HG03097 (cell line): ENCODE measurements around the gene BLTP2.
"Not testable (repeated sequence)": the region's sequence is repeated elsewhere in the genome, so short reads cannot be mapped to it uniquely, and the experiment has no call there.

Experiments
- ATAC-seq: cut with Tn5 transposase; IDR thresholded peaks from one replicate; pipeline ENCODE4 v1.9.1; 2021; ENCODE audit not compliant: unreplicated experiment, low FRiP score

The BLTP2 gene

DNA sequence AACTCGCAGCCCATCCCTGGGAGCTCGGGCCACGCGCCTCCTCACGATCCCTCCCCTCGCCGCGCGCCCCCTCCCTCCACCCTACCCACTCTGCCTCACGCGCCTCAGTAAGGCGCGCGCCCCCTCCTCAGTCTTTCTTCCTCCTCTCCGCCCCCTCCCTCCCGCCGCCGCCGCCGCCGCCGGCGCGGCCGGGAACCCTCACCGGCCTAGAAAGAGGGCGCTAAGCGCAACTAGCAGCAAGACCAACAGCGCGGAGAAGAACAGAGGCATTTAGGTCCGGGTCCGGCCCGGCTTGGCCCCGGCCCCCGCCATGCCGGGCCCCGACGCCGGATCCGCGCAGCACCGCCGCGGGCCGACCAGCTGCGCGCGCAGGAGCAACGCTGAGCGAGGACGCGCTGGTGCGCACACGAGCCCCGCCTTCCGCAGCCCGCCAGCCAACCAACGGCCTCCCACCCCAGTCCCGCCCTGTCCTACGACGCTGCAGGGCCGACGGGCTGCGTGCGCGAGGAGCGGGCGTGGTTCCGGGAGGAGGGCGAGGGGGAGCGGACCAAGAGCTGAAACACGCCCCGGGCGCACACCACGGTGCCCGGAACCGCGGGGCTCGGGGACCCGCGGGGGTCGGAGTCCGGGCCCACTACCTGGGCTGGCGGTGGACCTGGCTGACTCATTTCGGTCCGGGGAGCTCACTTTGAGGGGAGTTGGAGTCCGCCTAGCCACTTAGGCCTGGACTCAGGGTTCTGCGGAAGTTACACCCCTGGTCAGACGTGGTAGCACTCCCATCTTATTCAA is at the start of gene BLTP2:
TSS of gene BLTP2 (minus strand) at position 372 of the 789 bp plus-strand sequence. CDS start at position 270, 102 bp downstream.
- peak; percentile 81 for ATAC-seq

DNA sequence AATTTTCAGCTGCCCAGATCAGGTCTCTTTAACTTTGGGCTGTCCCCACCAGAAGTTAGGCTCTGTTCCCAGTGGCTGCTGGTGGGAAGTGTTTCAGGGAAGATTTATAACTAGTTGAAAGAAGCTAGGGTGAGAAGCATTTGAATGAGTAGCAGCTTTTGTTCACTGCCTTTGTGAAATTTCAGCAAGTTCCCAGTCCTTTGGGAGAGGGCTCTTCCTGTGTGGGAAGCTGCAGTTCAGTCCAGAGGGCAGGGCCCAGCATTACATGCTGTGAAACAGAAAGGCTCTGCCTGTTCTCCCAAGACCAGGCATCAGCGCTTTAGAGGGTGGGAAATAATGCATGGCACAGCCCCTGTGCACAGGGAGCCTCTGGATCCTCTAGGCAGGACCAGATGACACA is 48.9 kb upstream of the BLTP2 start:
- ATAC-seq = no peak

DNA sequence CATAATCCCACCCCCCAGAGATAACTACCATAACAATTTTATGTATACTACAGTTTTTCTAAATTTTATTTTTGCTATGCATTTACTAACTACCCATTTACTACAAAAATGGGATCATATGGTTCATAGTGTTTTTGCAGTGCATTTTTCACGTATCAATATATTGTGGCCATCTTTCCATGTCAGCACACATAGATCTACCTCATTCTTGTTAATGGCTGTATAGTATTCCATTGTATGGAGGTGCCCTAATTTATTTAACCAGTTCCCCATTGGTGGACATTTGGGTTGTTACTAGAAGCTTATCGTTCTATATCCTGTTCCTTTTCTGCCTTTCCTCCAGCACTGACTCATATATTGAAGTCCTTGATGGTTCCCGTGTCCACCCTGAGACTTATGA is 44.1 kb upstream of the BLTP2 start:
- no peak for ATAC-seq

DNA sequence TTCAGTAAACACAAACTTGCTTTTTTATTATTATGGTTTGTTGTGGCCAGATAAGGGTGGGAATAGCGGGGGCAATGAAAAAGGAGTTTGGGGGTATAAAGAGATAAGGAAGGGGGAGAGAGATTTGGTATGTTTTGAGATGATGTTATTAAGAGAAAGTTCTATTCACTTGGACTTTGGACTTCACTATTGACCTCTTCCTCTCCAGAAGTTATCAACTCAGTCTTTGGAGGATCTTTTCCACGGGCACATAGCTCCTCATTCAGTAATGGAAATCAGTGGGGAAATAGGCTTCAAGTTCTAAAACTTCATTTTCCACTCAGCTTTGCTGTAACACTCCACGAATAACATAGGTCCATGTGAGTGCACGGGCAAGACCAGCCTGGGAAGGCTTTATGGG is 43.5 kb upstream of the BLTP2 start:
- ATAC-seq = no peak

DNA sequence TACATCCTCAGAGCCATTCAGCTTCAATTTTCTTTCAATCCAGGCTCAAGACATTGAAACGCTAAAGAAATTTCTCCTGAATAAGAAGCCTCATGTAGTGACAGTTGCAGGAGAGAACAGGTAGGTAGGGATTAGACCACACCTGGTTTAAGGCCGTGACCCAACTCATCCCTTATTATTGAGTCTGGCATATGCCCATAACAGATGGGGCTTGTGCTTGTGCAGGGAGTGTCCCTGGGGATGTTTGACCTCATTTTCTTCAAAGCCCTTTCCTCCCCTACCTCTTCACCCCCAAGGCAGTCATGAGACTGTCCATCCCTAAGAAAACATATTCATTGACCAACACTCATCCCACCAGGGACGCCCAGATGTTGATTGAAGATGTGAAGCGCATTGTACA is 41.3 kb upstream of the BLTP2 start:
- no peak for ATAC-seq

DNA sequence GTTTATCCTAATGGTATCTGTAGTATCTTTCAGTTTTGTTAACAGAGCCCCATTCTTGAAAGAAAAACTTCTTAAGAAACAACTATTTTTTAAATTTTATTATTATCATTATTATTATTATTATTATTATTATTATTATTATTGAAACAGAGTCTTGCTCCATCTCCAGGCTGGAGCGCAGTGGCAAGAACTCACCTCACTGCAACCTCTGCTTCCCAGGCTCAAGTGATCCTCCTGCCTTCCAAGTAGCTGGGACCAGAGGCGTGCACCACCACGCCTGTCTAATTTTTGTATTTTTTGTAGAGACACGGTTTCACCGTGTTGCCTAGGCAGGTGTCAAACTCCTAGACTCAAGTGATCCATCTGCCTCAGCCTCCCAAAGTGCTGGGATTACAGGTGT is 40.4 kb upstream of the BLTP2 start:
- no peak for ATAC-seq

DNA sequence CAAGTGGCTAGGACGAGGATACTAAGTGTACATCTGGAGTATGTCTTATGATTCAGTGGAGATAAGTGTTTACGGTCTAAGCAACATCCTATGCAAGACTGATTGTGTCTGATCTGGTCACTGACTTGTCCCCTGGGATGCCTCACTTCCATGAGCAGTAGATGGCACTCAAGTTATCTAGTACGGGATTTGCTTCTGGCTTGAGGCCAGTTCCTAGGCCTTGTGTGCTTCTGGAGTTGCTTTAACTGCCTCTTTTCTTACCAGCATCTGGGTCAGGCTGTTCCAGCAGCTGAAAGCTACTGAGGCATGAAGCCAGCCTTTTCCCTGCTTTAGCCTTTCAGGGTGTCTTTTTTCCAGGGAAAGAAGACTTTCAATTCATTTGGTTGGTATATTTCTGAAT is 40.0 kb upstream of the BLTP2 start:
- ATAC-seq = no peak

DNA sequence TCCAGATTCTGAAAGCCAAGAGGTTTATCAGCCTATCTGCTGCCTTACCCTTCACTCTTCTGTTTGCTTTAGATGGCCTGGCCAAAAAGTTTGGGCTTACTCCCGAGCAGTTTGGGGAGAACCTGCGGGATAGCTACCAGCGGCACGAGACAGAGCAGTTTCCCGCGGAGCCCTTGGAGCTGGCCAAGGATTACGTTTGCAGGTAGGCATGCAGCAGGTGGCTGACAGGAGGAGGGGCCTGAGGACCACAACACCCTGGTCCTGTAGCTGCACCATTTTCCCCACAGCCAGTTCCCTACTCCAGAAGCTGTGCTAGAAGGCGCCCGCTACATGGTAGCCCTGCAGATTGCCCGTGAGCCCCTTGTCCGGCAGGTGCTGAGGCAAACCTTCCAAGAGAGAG is 37.7 kb upstream of the BLTP2 start:
- no peak for ATAC-seq

DNA sequence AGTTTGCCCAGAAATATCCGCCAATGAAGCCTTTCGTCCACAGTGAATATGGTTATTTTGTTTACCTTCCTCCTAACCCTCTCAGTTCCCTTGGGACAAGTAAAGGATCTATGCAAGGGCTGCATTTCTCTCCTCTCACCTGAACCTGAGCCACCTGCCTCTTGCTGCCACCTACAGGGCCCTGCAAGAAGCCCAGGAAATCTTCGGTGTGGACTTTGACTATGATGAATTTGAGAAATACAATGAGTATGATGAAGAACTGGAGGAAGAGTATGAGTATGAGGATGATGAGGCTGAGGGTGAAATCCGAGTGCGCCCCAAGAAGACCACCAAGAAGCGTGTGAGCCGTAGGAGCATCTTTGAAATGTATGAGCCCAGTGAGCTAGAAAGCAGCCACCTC is 31.0 kb upstream of the BLTP2 start:
- ATAC-seq = no peak

DNA sequence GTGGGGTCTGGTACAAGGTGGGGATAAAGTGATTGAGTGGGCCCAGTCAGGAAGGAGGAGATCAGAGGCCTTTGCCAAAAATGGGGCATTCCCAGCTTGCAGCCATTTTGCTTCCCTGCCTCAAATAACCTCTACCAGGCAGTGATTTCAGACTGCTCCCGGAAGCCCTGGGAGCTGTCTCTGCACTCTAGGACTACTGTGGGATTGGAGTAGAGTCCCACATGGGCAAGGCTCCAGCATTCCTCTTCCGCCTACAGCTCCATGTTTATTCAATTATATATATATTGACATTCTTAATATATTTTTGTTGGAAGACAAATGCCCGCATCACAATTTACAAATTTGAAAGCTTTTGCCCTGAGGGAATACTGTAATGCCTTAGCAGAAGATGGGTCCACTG is 30.5 kb upstream of the BLTP2 start:
- no peak for ATAC-seq

DNA sequence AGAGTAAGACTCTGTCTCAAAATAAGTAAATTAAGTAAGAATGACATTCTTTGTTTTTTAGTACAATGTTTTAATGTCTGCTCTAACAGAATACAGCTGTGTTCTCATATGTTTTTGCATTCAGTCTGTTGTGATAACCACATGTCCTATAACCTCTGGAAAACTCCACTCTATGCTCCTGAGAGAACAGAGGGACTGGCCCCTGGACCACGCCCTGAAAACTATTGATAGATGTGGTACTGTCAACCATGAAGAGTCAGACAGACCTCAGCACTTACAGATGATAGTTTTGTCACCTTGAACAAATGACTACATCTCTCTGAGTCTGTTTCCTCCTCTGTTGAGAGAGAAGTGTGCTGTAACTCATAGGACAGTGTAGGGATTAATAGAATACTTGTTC is 25.0 kb upstream of the BLTP2 start:
- no peak for ATAC-seq

DNA sequence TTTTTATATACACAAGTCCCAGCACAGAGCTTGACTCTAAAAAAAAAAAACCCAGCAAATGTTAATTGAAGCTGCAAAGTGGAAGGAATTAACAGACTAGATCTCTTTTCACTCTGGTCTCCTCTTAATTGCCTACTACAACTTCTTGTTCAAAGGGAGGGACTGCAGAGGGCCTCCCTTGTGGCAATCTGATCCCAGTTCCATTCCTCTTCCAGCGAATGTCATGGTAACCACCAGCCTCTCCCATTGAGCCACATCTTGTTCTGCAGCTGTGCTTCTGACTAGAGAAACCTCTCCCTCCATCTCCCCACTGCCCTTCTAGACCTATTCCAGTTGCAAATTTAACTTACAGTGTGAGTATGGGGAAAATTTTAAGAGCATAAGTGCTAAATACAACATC is 22.9 kb upstream of the BLTP2 start:
- no peak for ATAC-seq

DNA sequence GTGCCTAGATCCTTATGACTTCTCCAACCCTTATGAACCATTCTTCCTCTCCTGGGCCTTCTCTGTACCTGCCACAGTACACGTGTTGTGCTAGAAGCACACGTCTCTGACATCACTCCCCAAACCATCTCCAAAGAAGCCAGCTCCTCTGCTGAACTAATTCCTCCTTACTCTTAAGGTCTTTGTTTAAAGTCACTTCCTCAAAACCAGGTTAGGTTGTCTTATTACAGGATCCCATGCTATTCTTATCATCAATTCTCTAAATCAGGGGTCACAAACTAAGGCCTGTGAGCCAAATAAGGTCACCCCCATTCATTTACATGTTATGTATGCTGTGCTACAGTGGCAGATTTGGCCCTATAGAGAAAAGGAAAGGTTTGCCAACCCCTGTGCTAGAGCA is 21.0 kb upstream of the BLTP2 start:
- ATAC-seq = no peak

DNA sequence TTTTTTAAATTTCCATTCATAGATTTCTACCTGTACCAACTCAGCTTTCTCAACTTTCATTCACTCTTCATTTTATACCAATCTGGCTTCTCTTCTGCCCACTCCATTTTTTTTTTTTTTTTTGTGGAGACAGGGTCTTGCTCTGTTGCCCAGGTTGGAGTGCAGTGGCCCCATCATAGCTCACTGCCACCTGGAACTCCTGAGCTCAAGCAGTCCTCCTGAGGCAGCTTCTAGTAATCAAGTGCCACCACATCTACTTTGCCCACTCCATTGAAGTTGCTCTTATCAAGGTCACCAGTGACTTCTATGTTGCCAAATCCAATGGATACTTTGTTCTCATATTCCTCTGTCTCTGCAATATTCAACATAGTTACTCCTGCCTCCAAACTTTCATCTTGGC is 18.8 kb upstream of the BLTP2 start:
- ATAC-seq = no peak

DNA sequence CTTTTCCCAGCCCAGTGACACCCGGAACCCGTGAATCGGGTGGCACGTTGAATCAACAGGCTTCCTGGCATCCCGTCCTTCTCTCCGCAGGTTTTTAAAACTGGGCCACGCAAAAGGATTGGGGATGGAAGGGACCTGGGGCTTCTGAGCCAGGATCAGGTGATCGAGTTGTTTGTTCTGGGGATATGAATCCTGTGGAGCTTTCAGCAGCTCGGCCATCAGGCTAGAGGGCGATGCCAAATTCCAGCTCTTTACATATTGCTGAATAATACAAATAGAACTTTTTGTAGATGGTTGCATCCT is 17.5 kb upstream of the BLTP2 start:
- ATAC-seq = no peak

DNA sequence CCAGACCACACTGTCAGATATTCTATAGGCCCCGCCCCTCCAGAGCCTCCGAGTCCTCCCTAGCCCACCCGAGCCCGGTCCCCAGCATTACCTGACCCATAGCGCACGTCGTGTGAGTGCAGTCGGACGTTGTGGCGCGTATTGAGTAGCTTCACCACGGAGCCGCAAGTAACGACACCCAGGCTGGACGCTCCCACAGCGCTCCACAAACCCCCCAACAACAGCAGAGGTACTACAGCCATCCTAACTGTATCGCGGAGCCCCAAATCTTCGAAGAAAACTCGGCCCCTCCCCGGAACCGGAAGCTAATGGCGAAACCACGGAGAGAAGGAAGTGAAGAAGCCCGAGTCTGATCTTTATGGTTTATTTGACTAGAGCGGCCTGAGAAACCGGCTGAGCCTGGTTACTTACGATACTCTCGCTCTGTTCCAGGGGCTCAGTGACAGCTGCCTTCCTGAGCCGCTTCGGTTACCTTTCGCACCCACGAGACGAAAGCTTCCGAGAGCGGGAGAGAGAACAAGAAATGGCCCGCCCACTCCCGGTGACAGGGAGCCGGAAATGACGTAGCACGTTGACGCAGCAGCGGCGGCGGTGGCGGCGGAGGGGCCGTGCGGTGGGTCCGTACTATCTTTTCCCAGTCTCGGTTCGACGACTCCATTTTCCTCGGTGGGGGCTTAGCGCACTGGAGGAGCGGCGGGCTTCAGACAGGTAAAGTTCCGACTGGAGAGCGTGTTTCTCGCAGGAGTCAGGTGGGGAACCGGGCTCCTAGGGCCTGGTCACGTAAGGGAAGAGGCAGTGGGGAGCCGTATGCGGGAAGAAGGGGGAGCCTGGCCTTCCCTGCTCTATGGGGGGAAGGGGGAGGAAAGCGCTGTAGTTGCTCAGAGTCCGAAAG is 16.9 kb upstream of the BLTP2 start, which contains the start of the genes SDF2 and SUPT6H:
TSS of gene SDF2 (minus strand) at position 272 of the 892 bp plus-strand sequence. CDS start at position 242, 30 bp downstream.
TSS of gene SUPT6H (plus strand) at position 571 of the 892 bp plus-strand sequence. CDS start 11,197 bp downstream, outside the sequence.
- peak; percentile 72 for ATAC-seq

DNA sequence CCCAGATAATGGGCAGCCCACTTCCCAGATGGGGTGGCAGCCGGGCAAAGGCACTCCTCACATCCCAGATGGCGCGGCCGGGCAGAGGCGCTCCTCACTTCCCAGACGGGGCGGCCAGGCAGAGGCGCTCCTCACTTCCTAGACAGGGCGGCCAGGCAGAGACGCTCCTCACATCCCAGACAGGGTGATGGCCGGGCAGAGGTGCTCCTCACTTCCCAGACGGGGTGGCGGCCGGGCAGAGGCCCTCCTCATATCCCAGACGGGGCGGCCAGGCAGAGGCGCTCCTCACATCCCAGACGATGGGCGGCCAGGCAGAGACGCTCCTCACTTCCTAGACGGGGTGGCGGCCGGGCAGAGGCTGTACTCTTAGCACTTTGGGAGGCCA is 14.5 kb upstream of the BLTP2 start:
- ATAC-seq = not testable (repeated sequence)

DNA sequence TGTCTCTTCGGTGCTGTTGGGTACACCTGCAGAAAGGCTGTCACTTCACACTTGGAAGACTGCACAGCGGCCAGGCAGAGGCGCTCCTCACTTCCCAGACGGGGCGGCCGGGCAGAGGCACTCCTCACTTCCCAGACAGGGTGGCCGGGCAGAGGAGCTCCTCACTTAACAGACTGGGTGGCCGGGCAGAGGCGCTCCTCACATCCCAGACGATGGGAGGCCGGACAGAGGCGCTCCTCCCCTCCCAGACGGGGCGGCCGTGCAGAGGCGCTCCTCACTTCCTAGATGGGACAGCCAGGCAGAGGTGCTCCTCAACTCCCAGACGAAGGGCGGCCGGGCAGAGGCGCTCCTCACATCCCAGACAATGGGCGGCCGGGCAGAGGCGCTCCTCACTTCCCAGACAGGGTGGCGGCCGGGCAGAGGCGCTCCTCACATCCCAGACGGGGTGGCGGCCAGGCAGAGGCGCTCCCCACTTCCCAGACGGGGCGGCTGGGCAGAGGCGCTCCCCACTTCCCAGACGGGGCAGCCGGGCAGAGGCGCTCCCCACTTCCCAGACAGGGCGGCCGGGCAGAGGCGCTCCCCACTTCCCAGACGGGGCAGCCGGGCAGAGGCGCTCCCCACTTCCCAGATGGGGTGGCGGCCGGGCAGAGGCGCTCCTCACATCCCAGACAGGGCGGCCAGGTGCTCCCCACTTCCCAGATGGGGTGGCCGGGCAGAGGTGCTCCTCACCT is 14.0 kb upstream of the BLTP2 start:
- ATAC-seq = not testable (repeated sequence)

DNA sequence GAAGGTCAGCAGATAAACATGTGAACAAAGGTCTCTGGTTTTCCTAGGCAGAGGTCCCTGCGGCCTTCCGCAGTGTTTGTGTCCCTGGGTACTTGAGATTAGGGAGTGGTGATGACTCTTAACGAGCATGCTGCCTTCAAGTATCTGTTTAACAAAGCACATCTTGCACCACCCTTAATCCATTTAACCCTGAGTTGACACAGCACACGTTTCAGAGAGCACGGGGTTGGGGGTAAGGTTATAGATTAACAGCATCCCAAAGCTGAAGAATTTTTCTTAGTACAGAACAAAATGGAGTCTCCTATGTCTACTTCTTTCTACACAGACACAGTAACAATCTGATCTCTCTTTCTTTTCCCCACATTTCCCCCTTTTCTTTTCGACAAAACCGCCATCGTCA is 13.4 kb upstream of the BLTP2 start:
- not testable (repeated sequence) for ATAC-seq

DNA sequence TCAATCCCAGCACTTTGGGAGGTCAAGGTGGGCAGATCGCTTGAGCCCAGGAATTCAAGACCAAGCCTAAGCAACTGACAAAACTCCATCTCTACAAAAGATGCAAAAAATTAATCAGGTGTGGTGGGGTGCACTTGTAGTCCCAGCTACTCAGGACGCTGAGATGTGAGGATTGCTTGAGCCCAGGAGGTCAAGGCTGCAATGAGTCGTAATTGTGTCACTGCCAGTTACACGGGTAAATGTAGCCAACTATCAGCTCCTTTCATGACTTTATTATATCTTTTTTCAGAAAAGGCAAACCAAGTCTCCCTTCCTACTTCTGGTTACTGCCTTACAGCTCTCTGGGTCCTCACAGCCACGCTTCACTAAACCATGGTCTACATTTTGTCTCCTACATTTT is 12.8 kb upstream of the BLTP2 start:
- ATAC-seq = no peak

DNA sequence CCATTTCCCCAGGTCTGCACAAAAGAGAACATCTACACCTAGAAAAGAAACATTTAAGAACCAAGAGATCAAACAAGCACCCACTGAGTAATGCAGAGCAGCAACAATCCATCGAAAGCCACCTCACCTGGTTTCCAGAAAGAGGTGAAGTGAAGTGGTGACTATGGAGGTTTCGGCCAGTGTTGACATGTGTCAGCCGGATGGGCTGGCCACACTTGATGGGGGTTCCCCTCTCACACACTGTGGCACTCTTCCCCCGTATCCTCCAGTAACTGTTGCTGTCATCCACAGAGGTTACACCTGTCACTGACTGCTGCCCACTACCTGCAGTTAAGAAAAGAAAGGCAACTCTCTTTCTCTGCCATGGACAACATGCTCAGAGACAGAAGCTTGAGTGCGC is 10.2 kb upstream of the BLTP2 start:
- ATAC-seq = no peak
